NCI-H748 (cell line): Measurements from ENCODE around the gene BRAT1.

Source experiments
- DNase-seq: peaks from one replicate; lab custom pipeline; 2025; ENCODE audit not compliant: unreplicated experiment; lab: John Stamatoyannopoulos, UW

BRAT1 gene

DNA sequence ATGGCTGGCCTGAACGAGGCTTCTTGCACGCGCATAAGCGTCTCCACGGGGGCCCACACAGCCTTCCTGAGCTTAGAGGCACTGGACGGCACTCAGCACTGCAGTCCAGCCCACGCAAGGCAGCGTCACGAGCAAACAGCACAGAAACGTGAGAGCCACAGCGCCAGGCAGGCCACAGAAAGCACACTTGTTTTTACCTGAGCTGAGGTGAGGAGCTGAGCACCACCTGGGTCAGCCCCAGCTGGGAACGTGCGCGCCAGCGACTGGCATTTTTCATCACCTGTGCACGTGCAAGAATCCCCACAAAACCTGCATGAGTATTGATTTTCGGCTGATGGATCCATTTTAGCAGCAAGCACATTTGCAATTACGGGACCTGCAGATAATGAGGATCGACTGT lies 30.1 kb upstream of the BRAT1 start:
- DNase-seq = no peak

DNA sequence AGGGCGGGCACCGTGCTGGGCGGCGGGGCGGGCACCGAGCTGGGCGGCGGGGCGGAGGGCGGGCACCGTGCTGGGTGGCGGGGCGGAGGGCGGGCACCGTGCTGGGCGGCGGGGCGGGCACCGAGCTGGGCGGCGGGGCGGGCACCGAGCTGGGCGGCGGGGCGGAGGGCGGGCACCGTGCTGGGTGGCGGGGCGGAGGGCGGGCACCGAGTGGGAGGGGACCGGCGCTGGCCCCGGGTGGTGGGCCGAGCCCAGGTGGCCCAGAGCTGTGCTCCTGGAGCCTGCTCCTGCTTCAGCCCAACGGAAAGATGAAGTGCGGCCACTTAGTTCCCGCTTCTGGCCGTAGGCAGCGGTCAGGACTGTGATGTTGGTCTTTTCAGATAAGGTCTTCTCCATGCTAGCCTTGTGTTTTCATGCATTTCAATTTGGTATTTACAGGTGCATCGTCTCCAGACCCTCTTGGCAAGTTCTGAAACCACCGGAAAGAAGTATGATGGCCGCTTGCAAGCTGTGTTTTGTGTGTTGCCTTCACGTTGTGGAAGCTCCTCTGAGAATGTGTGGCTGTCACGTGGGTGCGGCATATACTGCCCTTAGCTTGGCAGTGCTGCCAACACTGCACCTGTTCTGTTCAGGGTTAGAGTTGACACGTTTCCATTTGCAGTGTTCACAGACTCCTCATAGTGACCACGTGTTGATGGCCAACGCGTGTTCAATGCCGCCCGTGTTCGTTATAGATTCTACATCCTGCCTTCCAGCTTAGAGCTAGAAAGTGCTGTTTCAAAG lies 28.7 kb upstream of the BRAT1 start:
- no peak for DNase-seq

DNA sequence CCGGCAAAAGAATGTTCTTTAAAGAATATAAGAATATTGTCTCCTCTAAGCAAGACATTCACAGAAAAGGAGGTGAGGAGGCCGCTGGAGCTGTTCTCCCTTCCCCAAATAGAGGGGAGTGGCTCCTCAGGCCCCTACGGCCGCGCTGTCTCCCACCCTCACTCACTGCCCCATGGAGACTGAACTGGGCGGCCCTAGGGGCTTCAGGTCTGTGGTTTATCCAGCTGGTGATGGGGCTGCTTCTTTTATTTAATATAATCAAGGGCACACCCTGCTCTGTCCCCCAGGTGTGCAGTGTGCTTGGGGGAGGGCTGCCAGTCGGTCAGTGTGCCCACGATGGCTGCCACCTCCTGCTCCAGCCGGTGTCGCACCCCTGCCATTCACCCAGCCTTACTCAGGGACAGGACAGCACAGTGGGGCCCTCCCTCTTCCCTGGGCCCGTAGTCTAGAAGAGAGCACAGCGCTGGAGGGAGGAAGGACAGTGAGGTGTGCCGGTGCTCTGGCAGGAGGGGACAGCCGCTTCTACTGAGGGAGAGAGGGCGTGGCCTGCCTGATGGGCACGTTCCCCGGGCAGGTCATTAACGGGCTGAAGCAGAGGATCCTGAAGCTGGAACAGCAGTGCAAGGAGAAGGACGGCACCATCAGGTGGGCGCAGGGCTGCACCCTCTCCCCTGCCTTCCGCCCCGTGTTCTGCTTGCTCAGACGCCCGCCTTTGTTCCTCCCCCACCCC lies 26.8 kb upstream of the BRAT1 start:
- DNase-seq = no peak

DNA sequence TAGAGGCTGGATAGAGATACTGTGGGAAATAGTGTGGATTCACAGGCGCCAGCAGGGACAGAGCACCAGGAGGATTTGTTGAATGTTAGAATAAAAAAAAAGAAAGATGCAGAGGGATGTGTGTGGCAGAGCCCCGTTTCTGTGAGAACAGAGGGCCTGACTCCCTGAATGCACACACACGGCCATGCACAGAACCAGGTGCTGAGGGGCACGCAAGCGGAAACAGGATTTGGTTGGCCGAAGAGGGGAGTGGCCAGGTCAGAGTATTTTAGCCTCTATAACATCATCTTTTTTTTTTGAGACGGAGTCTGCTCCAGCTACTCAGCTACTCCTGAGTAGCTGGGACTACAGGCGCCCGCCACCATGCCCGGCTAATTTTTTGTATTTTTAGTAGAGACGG lies 25.3 kb upstream of the BRAT1 start:
- DNase-seq = no peak

DNA sequence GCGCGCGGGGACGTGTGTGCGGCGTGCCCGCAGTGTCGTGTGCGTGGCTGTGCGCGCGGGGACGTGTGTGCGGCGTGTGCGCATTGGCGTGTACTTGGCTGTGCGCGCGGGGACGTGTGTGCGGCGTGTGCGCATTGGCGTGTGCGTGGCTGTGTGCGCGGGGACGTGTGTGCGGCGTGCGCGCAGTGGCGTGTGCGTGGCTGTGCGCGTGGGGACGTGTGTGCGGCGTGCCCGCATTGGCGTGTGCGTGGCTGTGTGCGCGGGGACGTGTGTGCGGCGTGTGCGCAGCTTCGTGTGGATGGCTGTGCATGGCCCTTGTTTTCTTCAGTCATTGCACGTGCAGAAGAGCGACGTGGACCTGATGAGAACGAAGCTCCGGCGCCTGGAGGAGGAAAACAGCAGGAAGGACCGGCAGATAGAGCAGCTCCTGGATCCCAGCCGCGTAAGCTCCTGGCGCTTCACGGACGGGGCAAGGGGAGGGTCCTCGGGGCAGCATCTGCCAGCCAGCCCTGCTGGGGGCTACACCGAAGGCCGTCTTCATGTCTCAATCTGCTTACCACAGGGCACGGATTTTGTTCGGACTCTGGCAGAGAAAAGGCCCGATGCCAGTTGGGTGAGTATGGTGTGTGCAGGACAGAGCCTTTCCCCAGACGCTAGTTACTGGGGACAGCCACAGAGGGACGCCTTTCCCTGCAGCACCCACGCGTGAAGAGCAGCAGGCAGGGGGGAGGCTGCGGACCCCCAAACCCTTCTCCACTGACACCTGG lies 22.8 kb upstream of the BRAT1 start:
- no peak for DNase-seq

DNA sequence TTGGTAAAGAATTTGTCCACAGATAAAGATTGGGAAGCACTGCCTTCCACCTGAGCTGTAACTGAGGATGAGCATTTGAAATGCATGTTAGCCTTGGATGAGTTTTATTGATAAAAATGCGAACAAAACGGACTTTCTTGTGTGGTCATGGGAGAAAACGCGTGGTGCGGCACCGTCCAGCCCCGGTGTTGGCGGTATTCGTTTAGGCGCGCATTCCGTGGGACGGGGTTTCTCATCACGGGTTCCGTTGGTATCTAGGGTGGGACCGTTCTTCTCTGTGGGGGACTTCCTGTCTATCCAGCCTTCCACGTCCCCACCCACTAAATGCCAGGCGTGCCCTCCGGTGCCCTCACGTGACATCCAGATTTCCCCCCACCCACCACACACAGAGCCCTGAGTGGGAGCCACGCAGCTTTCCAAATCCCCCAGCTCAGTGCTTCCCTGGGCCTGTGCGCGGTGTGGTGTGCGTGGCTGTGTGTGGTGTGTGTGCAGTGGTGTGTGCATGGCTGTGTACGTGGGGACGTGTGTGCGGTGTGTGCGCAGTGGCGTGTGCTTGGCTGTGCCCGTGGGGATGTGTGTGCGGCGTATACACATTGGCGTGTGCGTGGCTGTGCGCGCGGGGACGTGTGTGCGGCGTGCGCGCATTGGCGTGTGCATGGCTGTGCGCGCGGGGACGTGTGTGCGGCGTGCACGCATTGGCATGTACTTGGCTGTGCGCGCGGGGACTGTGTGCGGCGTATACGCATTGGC lies 21.6 kb upstream of the BRAT1 start:
- DNase-seq = no peak

DNA sequence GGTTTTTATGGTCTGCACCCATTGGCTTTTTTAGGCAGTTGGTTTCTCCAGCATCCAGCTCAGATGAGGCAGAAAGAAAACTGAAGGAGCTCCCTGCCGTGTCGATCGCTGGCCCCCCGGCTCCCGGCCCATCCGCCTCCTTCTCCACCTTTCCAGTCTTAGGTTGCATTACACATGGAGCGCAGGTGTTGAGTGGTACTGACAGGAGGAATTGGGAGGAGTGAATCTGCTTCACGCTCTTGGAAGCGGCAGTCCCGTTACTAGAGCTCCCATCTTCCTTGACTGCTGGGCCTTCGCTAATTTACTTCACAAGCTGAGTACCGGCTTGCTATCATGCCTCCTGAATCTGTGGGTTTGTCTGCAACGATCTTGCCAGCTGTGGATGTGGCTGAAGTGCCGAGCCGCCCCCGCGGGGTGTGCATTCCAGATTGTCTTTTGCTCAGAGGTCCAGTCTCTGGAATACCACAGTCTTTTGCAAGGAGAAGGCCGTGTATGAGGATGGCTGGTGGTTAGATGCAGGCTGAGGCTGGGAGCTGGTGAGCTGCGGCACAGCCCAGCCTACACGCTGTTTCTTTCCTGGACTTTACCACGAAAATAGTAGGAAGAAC lies 20.5 kb upstream of the BRAT1 start:
- DNase-seq = no peak

DNA sequence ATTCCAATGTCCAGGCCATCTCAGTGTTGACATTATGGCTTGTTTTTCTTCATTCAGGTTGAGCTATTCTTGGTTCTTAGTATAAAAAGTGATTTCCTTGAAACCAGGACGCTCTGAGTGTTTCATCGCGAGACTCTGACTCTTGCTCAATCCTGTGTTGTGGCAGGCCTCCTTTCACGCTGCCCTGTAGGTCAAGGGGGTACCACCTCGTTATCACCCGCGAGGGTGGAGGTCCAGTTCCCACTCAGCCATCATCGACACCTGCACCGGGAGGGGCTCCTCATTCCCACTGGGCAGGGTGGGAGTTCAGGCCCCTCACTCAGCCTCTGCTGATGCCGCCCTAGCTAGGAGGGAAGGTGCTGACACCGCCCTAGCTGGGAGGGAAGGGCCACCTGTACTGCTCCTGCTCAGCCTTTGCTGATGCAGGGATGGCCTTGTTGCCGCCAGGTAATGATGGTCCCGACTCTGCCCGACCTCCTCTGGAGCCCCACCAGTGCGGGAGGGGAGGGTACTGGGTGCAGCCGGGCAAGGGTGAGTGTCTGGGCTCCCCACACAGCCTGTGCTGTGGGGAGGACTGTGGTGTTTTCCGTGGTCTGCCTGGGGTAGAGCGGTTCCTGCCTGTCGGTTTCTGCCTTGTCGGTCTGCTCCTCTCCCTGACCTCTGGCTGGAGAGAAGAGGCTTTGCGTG lies 19.9 kb upstream of the BRAT1 start:
- DNase-seq = no peak

DNA sequence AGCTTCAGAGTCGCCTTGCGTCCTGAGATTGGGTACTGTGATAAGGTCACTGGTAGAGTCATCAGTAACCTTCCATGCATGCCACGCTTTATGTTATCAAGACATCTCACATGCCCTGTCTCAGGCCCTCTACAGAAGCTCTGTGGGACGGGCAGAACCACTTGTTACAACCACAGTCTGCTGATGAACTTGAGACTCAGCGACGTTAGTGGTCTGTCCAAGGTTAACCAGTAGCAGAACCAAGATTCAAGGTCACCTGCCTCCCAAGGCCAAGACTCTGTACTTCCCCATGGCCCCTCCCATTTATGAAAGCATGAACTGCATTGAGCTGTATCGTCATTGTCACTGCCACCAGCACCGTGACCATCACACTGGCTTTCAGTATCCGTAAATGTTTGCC lies 18.4 kb upstream of the BRAT1 start:
- no peak for DNase-seq

DNA sequence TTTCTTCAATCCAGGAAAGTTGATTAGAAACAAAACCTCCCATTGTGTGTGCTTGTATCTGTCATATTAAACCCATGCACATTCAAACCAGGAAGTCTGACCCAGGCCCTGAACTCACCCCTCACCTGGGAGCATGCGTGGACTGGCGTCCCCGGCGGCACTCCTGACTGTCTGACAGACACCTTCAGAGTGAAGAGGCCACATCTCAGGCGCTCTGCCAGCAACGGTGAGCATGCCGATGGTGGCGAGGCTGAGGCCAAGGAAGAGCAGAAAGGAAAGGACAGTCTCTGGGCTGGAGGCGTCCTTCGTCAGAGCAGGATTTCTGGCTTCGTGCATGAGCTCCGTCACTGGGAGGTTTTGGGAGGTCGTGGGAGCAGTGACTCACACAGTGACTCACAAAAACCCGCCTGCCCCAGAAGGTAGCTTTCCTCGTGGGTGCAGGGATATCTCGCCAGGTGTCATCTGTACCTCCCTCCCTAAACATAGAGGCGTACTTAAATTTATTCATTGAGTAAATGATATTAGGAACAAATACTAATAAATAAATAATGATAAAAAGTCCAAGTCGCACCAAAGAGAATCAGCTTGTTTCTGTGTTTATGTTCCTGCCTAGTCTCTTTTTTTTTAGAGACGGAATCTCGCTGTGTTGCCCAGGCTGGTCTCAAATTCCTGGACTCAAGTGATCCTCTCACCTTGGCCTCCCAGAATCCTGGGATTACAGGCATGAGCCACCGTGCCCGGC lies 16.9 kb upstream of the BRAT1 start:
- DNase-seq = no peak

DNA sequence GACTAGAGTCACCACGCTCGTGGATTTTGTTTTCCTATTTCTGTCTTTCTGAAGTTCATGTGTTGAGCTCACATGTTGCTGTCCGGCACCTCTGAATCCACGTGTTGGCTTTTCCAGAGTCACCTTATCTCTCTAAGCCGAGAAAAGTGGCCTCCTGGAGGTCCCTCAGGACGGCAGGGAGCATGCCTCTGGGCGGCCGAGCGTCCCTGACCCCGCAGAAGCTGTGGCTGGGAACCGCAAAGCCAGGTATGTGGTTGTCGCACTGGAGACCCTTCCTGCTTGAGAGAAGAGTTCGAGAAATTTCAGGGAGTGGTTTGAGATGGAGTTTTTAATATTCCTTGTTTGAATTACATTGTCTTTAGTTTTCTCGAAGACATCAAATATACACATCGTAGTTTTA lies 16.1 kb upstream of the BRAT1 start:
- DNase-seq = no peak

DNA sequence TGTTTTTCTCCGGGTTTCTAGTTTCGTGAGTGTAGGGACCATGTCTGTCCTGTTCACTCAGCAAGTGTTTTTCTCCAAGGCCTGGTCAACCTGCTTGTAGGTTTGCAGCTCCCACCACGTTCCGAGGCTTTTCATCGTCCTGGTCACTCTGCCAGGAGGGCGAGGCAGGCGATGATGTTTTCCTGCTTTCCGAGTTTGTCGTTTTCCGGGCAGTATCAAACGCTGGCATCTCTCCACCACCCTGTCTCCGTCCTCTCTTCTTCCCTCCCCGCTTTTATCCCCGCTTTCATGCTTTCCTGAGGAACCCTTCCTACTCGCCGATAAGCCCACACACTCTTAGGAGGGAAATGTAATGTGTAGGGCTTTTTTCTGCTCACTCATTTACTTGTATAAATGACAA lies 14.7 kb upstream of the BRAT1 start:
- no peak for DNase-seq

DNA sequence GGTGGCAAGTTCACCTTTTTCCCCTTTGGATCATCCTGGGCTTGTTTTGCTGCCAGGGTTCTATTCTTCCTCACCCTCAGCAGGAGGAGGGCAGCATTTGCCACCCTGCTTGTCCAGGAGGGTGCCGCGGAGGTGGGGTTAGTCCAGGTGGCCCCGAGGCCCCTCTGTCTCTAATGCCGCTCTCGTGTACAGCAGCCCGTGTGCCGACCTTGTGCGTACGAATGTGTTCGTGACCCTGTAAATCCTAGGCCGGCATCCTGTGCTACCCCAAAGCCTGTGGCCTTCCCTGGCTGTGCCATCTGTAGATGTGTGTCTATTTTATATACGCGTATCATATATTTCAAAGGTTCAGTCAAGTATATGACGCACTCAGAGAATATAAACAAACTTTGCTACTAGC lies 14.1 kb upstream of the BRAT1 start:
- no peak for DNase-seq

DNA sequence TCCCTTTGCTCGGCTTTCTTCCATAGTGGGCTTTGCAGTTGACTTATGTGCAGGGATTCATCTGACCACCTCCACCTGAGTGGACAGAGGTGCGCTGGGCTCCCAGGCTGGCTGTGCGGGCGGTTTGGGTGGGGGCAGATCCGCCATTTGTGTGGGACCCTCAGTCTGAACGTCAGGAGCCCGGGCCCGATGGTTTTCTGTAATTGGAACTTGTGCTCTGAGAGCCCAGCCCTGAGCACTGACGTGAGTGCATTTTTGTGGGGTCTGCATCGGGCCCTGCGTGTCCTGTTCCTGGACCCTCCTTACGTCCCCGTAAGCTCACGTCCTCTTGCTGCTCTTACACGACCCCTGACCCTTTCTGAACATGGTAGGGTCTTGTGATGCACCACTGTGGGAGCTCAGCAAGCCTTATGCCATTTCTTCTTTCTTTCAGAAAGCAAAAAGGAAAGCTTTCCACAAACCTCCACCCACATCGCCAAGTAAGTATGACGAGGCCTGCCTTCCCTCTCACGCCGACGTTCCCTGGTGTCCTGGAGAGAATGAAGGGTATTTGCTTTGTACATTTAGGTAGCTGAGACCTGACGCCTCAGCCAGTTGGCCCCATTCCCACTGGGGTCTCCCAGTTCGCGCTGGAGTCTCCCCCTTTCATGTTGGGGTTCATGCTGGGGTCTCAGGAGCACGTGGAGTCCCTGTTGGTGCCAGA lies 13.3 kb upstream of the BRAT1 start:
- no peak for DNase-seq

DNA sequence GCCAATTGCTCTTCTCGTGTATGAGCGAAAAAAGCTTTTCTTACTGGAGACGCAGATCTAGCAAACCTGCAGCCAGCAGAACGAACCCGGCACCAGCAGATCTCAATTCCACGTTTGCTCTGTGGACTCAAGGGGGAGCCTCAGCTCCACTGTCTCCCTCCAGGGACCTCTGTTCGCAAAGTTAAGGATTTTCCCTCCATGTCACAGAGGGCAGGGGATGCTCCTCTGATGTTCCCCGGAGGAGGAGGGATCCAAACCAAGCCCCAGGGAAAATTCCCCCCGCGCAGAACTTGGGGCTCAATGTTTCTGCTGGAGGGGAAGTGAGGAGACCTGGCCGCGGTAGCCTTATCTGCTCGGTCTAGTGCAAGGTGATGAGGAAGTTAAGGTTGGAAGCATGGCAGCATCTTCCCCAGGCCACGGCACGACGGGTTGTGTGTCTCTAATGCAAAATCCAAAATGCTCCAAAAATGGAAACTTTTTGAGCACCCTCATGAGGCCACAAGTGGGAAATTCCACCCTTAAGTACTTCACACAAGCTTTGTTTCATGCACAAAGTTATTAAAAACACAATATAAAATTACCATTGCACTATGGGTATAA lies 12.5 kb upstream of the BRAT1 start:
- DNase-seq = no peak

DNA sequence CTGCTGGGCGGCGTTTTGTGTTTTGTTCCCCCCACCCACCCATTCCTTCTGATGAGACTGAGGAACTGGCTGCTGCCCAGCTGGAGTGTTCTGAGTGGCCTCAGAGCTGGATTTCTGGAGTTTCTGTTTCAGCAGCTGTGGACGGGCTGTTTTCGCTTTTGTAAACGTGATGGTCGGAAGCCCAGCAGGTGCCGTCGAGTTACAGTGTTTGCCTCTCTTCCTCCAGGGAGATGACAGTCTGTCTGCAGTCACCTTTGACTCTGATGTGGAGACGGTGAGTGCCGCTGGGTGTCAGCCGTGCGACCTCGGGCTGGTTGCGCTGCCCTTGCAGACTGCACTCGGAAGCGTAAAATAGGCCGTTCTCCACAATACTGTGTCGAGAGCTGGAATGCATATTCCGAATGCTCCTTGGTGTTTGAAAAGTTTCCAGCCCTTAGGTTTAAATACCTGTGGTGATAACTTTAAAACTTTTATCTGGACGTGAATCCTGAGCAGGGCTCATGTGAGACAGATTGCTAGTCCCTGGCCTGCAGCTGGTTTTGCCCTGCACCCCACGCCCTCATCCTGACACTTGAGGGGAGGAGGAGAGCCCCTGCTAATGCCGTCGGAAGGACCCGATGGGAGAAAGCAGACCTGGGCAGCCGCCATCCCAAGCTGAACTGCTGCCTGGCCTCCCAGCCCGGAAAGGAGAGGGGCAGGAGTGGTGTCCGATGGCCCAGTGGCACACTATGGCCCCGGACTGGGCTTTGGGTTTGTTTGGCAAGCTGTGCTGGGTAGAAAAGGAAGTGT lies 11.8 kb upstream of the BRAT1 start:
- no peak for DNase-seq

DNA sequence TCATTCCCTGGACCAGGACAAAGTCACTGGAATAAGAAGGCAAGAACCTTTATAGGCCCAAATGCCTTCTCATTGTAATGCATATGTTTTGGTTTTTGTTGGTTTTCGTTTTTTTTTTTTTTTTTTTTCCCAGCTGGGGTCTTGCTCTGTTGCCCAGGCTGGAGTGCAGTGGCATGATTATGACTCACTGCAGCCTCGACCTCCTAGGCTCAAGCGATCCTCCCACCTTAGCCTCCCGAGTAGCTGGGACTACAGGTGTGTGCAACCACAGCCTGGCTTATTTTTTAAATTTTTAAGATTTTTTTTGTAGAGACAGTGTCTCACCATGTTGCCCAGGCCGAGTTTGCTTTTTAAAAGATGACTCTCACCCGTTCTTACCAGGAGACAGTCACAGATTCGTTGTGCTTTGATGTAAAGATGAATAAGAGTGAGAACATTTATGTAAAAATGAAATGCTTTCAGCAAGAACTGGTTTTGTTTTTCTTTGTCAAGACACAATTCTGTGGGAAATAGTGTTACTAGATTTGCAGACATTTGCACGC lies 11.1 kb upstream of the BRAT1 start:
- no peak for DNase-seq
